GM10248 (cell line): Measurements from ENCODE around the gene CHD6.

Experiments
- CTCF ChIA-PET: fragments of 300-600 bp; sonication (Branson Sonifier 250); formaldehyde crosslinking; extraction: SDS; loops from one replicate; lab custom pipeline; 2021; ENCODE audit warnings: antibody characterized with exemption; lab: Yijun Ruan, JAX
- POLR2A ChIA-PET: fragments of 350-650 bp; sonication (Branson Sonifier 250); formaldehyde crosslinking; extraction: SDS; loops from one replicate; lab custom pipeline; 2020; ENCODE audit warnings: antibody characterized with exemption; lab: Yijun Ruan, JAX
- DNase-seq: peaks from one replicate; pipeline ENCODE4 v3.0.0; 2012; ENCODE audit errors: extremely low spot score
- TF ChIP-seq, protein P1 (sequence below): IDR thresholded peaks from 2 replicates; pipeline ENCODE4 v1.5.1; 2012; ENCODE audit warnings: mild to moderate bottlenecking, low read depth; ENCODE audit errors: extremely low read depth, missing control alignments, control extremely low read depth

The CHD6 gene

GRCh38 chr20:41411391-41411847 lies 206.8 kb downstream of the CHD6 start:
- TF ChIP-seq, protein P1, sequence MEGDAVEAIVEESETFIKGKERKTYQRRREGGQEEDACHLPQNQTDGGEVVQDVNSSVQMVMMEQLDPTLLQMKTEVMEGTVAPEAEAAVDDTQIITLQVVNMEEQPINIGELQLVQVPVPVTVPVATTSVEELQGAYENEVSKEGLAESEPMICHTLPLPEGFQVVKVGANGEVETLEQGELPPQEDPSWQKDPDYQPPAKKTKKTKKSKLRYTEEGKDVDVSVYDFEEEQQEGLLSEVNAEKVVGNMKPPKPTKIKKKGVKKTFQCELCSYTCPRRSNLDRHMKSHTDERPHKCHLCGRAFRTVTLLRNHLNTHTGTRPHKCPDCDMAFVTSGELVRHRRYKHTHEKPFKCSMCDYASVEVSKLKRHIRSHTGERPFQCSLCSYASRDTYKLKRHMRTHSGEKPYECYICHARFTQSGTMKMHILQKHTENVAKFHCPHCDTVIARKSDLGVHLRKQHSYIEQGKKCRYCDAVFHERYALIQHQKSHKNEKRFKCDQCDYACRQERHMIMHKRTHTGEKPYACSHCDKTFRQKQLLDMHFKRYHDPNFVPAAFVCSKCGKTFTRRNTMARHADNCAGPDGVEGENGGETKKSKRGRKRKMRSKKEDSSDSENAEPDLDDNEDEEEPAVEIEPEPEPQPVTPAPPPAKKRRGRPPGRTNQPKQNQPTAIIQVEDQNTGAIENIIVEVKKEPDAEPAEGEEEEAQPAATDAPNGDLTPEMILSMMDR = peak; percentile 26
- no peak for DNase-seq
- CTCF ChIA-PET = interaction anchor here (0.9 to 2.6 kb wide), 4 partner anchors 10 to 72 kb away, joined by 3 to 9 read pairs (median 3); no protein-coding TSS in a partner anchor
- POLR2A ChIA-PET = no interaction called here

DNA sequence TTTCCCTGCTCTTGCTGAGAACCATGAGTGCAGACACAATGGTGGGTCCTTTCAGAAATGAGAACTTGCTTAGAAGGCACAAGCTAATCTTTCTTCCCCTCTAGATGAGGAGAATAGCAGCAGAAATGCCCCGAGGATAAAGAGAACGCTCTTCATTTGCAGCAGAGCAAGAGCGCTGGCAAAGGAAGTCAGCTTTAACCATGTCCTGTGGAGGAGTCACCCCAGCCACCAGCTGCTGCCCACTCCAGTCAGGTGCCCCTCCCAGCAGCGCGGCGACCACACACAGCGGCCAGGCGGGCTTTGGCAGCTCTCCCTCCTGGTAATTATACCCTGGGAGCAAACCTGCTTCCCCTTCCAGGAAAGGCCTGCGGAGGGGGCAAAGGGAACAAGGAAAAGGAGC lies 209.2 kb downstream of the CHD6 start:
- no peak for DNase-seq
- ChIA-PET CTCF (interaction anchor here (0.9 to 1.9 kb wide), 4 partner anchors 11 to 274 kb away, joined by 3 to 5 read pairs (median 3); no protein-coding TSS in a partner anchor), POLR2A (interaction anchor here (0.5 kb wide), 1 partner anchor 152 kb away, joined by 6 read pairs; no protein-coding TSS in a partner anchor)
- TF ChIP-seq, protein P1 = no peak

DNA sequence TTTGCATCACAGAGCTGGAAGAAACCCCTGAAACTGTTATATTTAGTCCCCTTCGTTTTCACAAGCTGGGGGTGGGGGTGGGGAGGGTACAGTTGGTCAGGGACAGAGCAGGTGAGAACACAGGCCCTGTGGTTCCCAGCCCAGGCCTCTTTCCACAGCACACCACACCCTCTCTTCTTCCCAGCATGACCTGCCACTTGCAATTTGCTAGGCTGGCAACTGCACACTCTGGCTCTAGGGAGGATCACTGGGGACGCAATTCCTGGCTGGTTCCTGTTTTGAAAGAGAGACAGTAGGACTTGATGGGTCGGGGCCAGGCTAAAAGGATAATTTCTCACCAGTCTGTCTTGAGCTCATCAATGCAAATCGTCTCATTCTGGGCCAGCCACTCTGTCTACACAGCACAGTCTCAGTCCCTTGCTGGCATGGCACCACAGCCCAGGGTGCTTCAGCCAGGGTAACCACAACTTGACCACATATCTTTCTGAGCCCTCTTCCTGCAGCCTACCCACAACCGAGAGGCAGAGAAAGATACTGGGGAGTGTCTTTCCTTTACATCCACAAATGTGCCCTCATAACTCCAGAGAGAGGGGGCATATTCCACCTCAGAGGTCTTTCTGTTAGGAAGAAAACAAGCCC lies 209.9 kb downstream of the CHD6 start:
- DNase-seq = no peak
- TF ChIP-seq, protein P1 = no peak
- POLR2A ChIA-PET = no interaction called here
- CTCF ChIA-PET = interaction anchor here (0.6 to 1.9 kb wide), 5 partner anchors 9 to 361 kb away, joined by 3 to 5 read pairs (median 3); no protein-coding TSS in a partner anchor

GRCh38 chr20:41407607-41408006 lies 210.6 kb downstream of the CHD6 start:
- no peak for DNase-seq
- CTCF ChIA-PET = interaction anchor here (1.1 to 1.9 kb wide), 3 partner anchors 9 to 12 kb away, joined by 3 to 5 read pairs (median 4); no protein-coding TSS in a partner anchor
- TF ChIP-seq, protein P1 = no peak
- POLR2A ChIA-PET = no interaction called here

DNA sequence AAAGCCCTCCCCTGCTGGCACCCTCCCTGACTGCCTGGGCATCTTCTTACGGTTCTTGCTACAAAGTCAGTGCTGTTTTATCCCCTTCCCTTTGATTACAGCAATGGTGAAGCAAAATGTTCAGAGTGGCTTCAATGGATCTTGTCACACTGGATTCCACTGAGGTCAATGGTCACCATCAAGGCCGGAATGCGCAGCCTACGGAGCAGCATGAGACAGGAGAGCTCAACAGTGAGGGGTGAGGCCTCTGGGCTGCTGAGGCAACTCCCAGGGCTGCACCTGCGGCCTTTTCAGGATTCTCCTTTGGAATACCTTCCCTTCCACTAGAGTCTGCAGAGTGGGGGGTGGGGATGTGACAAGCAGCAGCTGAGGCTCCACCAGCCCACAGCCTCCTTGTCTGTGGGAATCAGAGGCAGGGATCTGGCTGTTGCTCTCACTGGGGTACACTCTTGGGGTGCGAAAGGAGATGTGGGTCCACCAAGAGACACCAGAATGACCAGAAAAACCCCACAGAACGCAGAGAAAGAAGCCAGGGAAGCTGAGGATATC lies 211.2 kb downstream of the CHD6 start:
- CTCF ChIA-PET = interaction anchor here (1.0 to 1.6 kb wide), 2 partner anchors 9 to 11 kb away, joined by 4 read pairs; no protein-coding TSS in a partner anchor
- TF ChIP-seq, protein P1 = no peak
- no peak for DNase-seq
- POLR2A ChIA-PET = no interaction called here

GRCh38 chr20:41406353-41406752 lies 211.8 kb downstream of the CHD6 start:
- DNase-seq = no peak
- TF ChIP-seq, protein P1 = no peak
- CTCF ChIA-PET = interaction anchor here (1.0 kb wide), 1 partner anchor 9 kb away, joined by 4 read pairs; no protein-coding TSS in a partner anchor
- POLR2A ChIA-PET = no interaction called here
